Measurements from ENCODE around the gene SNTB2. TPM values are rescaled to one million over a fixed set of nuclear protein-coding genes. Genes with fewer than 3 reads are reported as not detected.

SNTB2 gene
- total and polyA plus RNA-seq, 2 of the 13 experiments (the other 11 are each of a cell fraction or from before 2014, with no cell fraction given): 11.5 to 19.2 TPM

DNA sequence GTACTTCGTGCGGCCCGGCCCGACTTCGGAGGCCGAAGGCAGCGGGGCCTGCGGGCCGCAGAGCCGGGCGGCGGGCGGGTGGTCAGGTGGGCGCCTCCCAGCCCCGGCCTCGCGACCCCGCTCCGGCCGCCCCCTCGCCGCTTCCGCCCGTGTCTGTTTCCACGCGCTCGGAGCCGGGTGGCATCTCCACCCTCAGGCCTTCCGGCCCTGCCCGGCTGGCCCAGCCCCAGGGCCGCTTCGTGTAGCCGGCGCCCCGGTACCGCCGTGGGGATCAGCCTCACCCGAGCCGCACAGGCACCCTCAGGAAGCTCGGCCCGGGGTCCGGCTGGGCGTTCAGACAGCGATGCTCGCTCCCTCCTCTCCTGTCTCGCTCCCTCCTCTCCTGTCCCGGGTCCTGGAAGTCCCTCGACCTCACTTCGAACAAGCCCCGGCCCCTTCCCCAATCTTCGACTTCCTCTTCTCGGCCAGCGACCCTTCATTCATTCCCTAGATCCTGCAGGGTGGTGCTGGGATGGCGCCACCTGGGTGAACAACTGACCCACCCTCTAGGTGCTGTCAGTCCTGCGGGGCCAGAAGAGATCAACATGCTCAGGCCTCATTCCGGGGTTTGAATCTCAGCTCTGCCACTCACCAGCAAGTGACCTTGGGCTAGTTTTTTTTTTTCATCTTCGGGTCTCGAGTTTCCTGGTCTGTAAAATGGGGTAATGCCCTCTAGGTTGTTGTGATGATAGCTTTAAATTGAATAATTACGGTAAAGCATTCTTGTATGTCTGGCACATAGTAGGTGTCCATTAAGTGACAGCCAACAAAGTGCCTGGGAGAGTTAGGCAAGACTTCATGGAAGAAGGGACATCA lies 124.8 kb downstream of the SNTB2 start (continued):
- TF ChIP-seq, protein P1, sequence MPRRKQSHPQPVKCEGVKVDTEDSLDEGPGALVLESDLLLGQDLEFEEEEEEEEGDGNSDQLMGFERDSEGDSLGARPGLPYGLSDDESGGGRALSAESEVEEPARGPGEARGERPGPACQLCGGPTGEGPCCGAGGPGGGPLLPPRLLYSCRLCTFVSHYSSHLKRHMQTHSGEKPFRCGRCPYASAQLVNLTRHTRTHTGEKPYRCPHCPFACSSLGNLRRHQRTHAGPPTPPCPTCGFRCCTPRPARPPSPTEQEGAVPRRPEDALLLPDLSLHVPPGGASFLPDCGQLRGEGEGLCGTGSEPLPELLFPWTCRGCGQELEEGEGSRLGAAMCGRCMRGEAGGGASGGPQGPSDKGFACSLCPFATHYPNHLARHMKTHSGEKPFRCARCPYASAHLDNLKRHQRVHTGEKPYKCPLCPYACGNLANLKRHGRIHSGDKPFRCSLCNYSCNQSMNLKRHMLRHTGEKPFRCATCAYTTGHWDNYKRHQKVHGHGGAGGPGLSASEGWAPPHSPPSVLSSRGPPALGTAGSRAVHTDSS (CRISPR knock-in tag; conservative IDR thresholded peaks at IDR 0.05): 0 out of 2 replicates have a peak, but pooled peaks have one; percentile 64
- TF ChIP-seq ZBTB42 (CRISPR knock-in tag; IDR thresholded peaks at IDR 0.05) (no peak; the same call in 1 of the 2 replicates), ZNF124 (CRISPR knock-in tag; IDR thresholded peaks at IDR 0.05) (peak; percentile 62), HDAC1 (CRISPR knock-in tag; IDR thresholded peaks at IDR 0.05) (peak; percentile 68), ATRX (CRISPR knock-in tag; IDR thresholded peaks at IDR 0.05; ENCODE audit: borderline replicate concordance) (no peak), NCOA1 (CRISPR knock-in tag; IDR thresholded peaks at IDR 0.05) (peak; percentile 80; the same call in 1 of the 2 replicates), ZNF790 (CRISPR knock-in tag; IDR thresholded peaks at IDR 0.05; ENCODE audit: borderline replicate concordance) (peak; percentile 84; the same call in 1 of the 2 replicates), ZNF605 (CRISPR knock-in tag; IDR thresholded peaks at IDR 0.05) (peak; percentile 48; the same call in 1 of the 2 replicates), SSRP1 (CRISPR knock-in tag; IDR thresholded peaks at IDR 0.05) (no peak; the same call in 1 of the 2 replicates), ZNF331 (CRISPR knock-in tag; IDR thresholded peaks at IDR 0.05) (peak; percentile 68; the same call in 1 of the 2 replicates), SALL2 (CRISPR knock-in tag; IDR thresholded peaks at IDR 0.05) (peak; percentile 79), MXI1 (IDR thresholded peaks at IDR 0.05; ENCODE audit: borderline replicate concordance, low read depth, low read length) (peak; percentile 66; the same call in 2 of the 3 replicates), CCDC6 (CRISPR knock-in tag; IDR thresholded peaks at IDR 0.05) (peak; percentile 77; the same call in 1 of the 2 replicates), CREB1 (IDR thresholded peaks at IDR 0.05) (no peak), CREB1 (CRISPR knock-in tag; IDR thresholded peaks at IDR 0.05) (no peak), PHF5A (CRISPR knock-in tag; IDR thresholded peaks at IDR 0.05; ENCODE audit: low read depth, unreplicated experiment) (no peak), MEIS1 (CRISPR knock-in tag; IDR thresholded peaks at IDR 0.05; ENCODE audit: borderline replicate concordance) (0 out of 2 replicates have a peak, but pooled peaks have one; percentile 50), FOSL2 (CRISPR knock-in tag; IDR thresholded peaks at IDR 0.05) (no peak), ZFX (CRISPR knock-in tag; IDR thresholded peaks at IDR 0.05; ENCODE audit: low read depth) (peak; percentile 88), AHR (CRISPR knock-in tag; IDR thresholded peaks at IDR 0.05) (peak; percentile 57; the same call in 1 of the 2 replicates), KLF16 (CRISPR knock-in tag; IDR thresholded peaks at IDR 0.05) (peak in 1 of 2 experiments; percentile 63; a peak in 2 of 4 replicates), AGO2 (optimal IDR thresholded peaks at IDR 0.05; ENCODE audit: low read depth, low read length) (peak; percentile 91), ZNF441 (CRISPR knock-in tag; IDR thresholded peaks at IDR 0.05; ENCODE audit: borderline replicate concordance) (peak; percentile 13; the same call in 1 of the 2 replicates), RBFOX2 (IDR thresholded peaks at IDR 0.05; ENCODE audit: low read depth, low read length) (peak; percentile 73)
- TF ChIP-seq, protein P2, sequence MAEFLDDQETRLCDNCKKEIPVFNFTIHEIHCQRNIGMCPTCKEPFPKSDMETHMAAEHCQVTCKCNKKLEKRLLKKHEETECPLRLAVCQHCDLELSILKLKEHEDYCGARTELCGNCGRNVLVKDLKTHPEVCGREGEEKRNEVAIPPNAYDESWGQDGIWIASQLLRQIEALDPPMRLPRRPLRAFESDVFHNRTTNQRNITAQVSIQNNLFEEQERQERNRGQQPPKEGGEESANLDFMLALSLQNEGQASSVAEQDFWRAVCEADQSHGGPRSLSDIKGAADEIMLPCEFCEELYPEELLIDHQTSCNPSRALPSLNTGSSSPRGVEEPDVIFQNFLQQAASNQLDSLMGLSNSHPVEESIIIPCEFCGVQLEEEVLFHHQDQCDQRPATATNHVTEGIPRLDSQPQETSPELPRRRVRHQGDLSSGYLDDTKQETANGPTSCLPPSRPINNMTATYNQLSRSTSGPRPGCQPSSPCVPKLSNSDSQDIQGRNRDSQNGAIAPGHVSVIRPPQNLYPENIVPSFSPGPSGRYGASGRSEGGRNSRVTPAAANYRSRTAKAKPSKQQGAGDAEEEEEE (CRISPR knock-in tag; IDR thresholded peaks at IDR 0.05; ENCODE audit: borderline replicate concordance): no peak
- TF ChIP-seq, protein P3, sequence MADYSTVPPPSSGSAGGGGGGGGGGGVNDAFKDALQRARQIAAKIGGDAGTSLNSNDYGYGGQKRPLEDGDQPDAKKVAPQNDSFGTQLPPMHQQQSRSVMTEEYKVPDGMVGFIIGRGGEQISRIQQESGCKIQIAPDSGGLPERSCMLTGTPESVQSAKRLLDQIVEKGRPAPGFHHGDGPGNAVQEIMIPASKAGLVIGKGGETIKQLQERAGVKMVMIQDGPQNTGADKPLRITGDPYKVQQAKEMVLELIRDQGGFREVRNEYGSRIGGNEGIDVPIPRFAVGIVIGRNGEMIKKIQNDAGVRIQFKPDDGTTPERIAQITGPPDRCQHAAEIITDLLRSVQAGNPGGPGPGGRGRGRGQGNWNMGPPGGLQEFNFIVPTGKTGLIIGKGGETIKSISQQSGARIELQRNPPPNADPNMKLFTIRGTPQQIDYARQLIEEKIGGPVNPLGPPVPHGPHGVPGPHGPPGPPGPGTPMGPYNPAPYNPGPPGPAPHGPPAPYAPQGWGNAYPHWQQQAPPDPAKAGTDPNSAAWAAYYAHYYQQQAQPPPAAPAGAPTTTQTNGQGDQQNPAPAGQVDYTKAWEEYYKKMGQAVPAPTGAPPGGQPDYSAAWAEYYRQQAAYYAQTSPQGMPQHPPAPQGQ (CRISPR knock-in tag; IDR thresholded peaks at IDR 0.05; ENCODE audit: borderline replicate concordance): 0 out of 2 replicates have a peak, but pooled peaks have one; percentile 13
